HepG2 (cell line): Measurements from ENCODE around the gene MCTS1. TPM values are rescaled to one million over a fixed set of nuclear protein-coding genes. Genes with fewer than 3 reads are reported as not detected.

Experiments used
- ARNT ChIP-seq: fragments of 450-650 bp; IDR thresholded peaks from 2 replicates; pipeline ENCODE4 v1.6.1; 2017
- HNRNPLL ChIP-seq: fragments of 200-400 bp; formaldehyde crosslinking; IDR thresholded peaks from 2 replicates; pipeline ENCODE4 v1.6.1; 2017; ENCODE audit warnings: mild to moderate bottlenecking, low read depth, low read length; ENCODE audit not compliant: poor library complexity, severe bottlenecking
- IRF2 ChIP-seq: IDR thresholded peaks from 2 replicates; pipeline ENCODE4 v1.6.1; 2018; ENCODE audit warnings: missing genetic modification reagents, missing compliant biosample characterization
- IRX3 ChIP-seq: sonication (generic); formaldehyde crosslinking; IDR thresholded peaks from 2 replicates; pipeline ENCODE4 v1.8.1; 2023; ENCODE audit warnings: mild to moderate bottlenecking, low read depth, missing genetic modification reagents, borderline replicate concordance
- JUND ChIP-seq: sonication (generic); formaldehyde crosslinking; IDR thresholded peaks from 2 replicates; pipeline ENCODE4 v1.8.0; 2022; ENCODE audit warnings: mild to moderate bottlenecking, missing genetic modification reagents
- KLF12 ChIP-seq: sonication (generic); formaldehyde crosslinking; IDR thresholded peaks from 2 replicates; pipeline ENCODE4 v1.4.0; 2020; ENCODE audit warnings: missing genetic modification reagents, borderline replicate concordance
- MAF1 ChIP-seq: sonication (generic); formaldehyde crosslinking; IDR thresholded peaks from 2 replicates; pipeline ENCODE4 v1.5.0; 2020; ENCODE audit warnings: missing genetic modification reagents, borderline replicate concordance
- SATB2 ChIP-seq: sonication (generic); formaldehyde crosslinking; IDR thresholded peaks from 2 replicates; pipeline ENCODE4 v1.5.0; 2020; ENCODE audit warnings: missing genetic modification reagents
- TBL1XR1 ChIP-seq: fragments of 150-350 bp; IDR thresholded peaks from 2 replicates; pipeline ENCODE4 v1.6.1; 2014; ENCODE audit warnings: borderline replicate concordance, low read length; ENCODE audit not compliant: partially characterized antibody
- TMF1 ChIP-seq: sonication (generic); formaldehyde crosslinking; IDR thresholded peaks from 2 replicates; pipeline ENCODE4 v1.8.1; 2022; ENCODE audit warnings: low read depth, missing genetic modification reagents
- XBP1 ChIP-seq: sonication (generic); formaldehyde crosslinking; IDR thresholded peaks from 2 replicates; pipeline ENCODE4 v1.5.0; 2020; ENCODE audit warnings: missing genetic modification reagents
- ZFP36L1 ChIP-seq: sonication (generic); formaldehyde crosslinking; IDR thresholded peaks from 2 replicates; pipeline ENCODE4 v1.8.0; 2022; ENCODE audit warnings: mild to moderate bottlenecking, missing genetic modification reagents, moderate library complexity
- ZNF143 ChIP-seq: sonication (generic); formaldehyde crosslinking; IDR thresholded peaks from 2 replicates; pipeline ENCODE4 v1.4.0; 2020; ENCODE audit warnings: missing genetic modification reagents
- ZNF234 ChIP-seq: sonication (generic); formaldehyde crosslinking; conservative IDR thresholded peaks from 2 replicates; pipeline ENCODE4 v1.5.1; 2020; ENCODE audit warnings: mild to moderate bottlenecking, missing genetic modification reagents
- ZNF329 ChIP-seq: sonication (generic); formaldehyde crosslinking; IDR thresholded peaks from 2 replicates; pipeline ENCODE4 v1.9.0; 2021; ENCODE audit warnings: low read depth, mild to moderate bottlenecking, missing genetic modification reagents
- ZNF343 ChIP-seq: sonication (generic); formaldehyde crosslinking; IDR thresholded peaks from 2 replicates; pipeline ENCODE4 v1.4.0; 2020; ENCODE audit warnings: mild to moderate bottlenecking, missing genetic modification reagents
- ZNF383 ChIP-seq: sonication (generic); formaldehyde crosslinking; IDR thresholded peaks from 2 replicates; pipeline ENCODE4 v1.4.0; 2020; ENCODE audit warnings: missing genetic modification reagents, mild to moderate bottlenecking, borderline replicate concordance
- ZNF446 ChIP-seq: sonication (generic); formaldehyde crosslinking; IDR thresholded peaks from 2 replicates; pipeline ENCODE4 v1.5.0; 2020; ENCODE audit warnings: mild to moderate bottlenecking, missing genetic modification reagents
- ZNF564 ChIP-seq: sonication (generic); formaldehyde crosslinking; IDR thresholded peaks from 2 replicates; pipeline ENCODE4 v1.8.1; 2023; ENCODE audit warnings: mild to moderate bottlenecking, missing genetic modification reagents
- ZNF572 ChIP-seq: sonication (generic); formaldehyde crosslinking; IDR thresholded peaks from 2 replicates; pipeline ENCODE4 v1.5.1; 2020; ENCODE audit warnings: mild to moderate bottlenecking, missing genetic modification reagents
- ZNF792 ChIP-seq: IDR thresholded peaks from 2 replicates; pipeline ENCODE4 v1.6.1; 2016
- polyA plus RNA-seq, 8 experiments: library from polyadenylated mRNA; depleted of rRNA in 3 of 8; stranded (reverse) in 7 of 8; unstranded in 1 of 8; fragments of >200 nt; fragmentation: Illumina TruSeq in 4 of 8; extraction: Trizol in 4 of 8; gene quantifications; 2 replicates each; pipeline versions ENCODE4 v1.2.1 to v1.2.3, GENCODE V29; 2011 to 2016; ENCODE audit warnings: low read depth in 4 of 8, missing spikeins in 1 of 8, mixed read lengths in 1 of 8; ENCODE audit not compliant: insufficient read depth in 1 of 8
- total RNA-seq, 5 experiments: library from RNA; depleted of rRNA; stranded (reverse); fragments of >200 nt; fragmentation: Illumina TruSeq; extraction: Trizol; gene quantifications; 2 replicates each; pipeline ENCODE4 v1.2.3, GENCODE V29; 2016; ENCODE audit warnings: low read depth in 1 of 5
- TF ChIP-seq, protein P1 (sequence below): sonication (generic); formaldehyde crosslinking; conservative IDR thresholded peaks from 2 replicates; pipeline ENCODE4 v1.4.0; 2020; ENCODE audit warnings: missing genetic modification reagents
- TF ChIP-seq, protein P2 (sequence below), 2 experiments: fragments of 450-650 bp in 1 of 2; sonication (generic) in 1 of 2; formaldehyde crosslinking; IDR thresholded peaks; 2 replicates each; pipeline versions ENCODE4 v1.5.0 to v1.8.0; 2020 to 2022; ENCODE audit warnings: mild to moderate bottlenecking in 1 of 2, missing genetic modification reagents in 1 of 2
- TF ChIP-seq, protein P3 (sequence below): sonication (generic); formaldehyde crosslinking; IDR thresholded peaks from 2 replicates; pipeline ENCODE4 v1.4.0; 2020; ENCODE audit warnings: missing genetic modification reagents, borderline replicate concordance
- TF ChIP-seq, protein P4 (sequence below): sonication (generic); formaldehyde crosslinking; IDR thresholded peaks from 2 replicates; pipeline ENCODE4 v1.4.0; 2020; ENCODE audit warnings: missing genetic modification reagents
- TF ChIP-seq, protein P5 (sequence below): sonication (generic); IDR thresholded peaks from 2 replicates; pipeline ENCODE4 v1.6.1; 2016; ENCODE audit warnings: low read depth, borderline replicate concordance

The MCTS1 gene
- total and polyA plus RNA-seq, 2 of the 13 experiments (the other 11 are each of a cell fraction or from before 2014, with no cell fraction given), result 30.1 to 59.0 TPM

DNA sequence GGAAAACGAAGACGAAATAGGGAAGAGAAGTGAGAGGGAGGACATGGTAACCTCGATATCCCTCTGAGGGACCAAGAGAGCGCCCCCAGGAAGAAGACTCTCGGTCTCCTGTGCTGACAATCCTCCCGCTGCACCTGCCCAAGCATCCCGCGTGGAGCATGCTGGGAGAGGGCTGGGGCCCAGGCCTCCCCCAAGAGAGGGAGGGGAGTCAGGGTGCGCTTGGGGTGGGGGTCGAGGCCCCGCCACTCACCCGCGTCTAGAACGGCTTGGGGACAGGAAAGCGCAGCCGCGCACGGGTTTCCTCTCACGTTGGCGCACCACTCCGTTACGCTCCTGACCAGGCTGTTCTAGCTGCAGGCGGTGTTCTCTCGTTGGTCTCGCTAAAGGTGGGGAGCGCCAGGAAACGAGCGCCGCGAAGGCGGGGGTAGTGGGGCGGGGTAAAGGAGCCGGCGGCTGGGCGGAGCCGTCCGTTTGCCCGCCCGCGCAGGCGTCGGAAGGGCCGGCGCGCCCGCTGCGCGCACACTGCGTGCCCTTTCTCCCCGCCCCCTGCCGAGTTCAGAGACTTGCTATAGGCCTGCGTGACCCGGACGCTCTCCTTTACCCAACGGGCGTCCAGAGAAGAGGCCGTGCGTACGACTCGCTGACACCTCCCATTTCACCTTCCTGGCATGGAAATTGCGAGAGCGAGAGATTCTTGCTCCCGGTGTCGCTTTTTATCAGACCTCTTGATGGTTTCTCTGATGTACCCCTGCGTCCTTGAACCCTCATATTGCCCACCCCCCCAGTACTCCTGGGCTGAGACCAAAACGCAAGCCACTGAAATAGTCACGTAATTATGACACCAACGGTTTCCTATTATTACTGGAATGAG, 26.0 kb downstream of the MCTS1 start, which contains the start of gene C1GALT1C1 (continued):
- TF ChIP-seq SATB2 (CRISPR knock-in tag) (no peak), ZNF792 (CRISPR knock-in tag) (no peak), ZFP36L1 (CRISPR knock-in tag) (no peak), ARNT (no peak), HNRNPLL (peak; percentile 93), ZNF383 (CRISPR knock-in tag) (no peak), IRX3 (no peak), XBP1 (CRISPR knock-in tag) (no peak), IRF2 (CRISPR knock-in tag) (no peak; the same call in 1 of the 2 replicates), ZNF564 (peak; percentile 54; the same call in 1 of the 2 replicates), TBL1XR1 (no peak), JUND (CRISPR knock-in tag) (no peak), ZNF143 (CRISPR knock-in tag) (peak; percentile 86), ZNF329 (CRISPR knock-in tag) (no peak), MAF1 (CRISPR knock-in tag) (no peak), TMF1 (CRISPR knock-in tag) (no peak), ZNF572 (CRISPR knock-in tag) (no peak), KLF12 (CRISPR knock-in tag) (no peak; the same call in 1 of the 2 replicates), ZNF343 (CRISPR knock-in tag) (0 out of 2 replicates have a peak, but pooled peaks have one; percentile 56), ZNF234 (CRISPR knock-in tag) (no peak), ZNF446 (CRISPR knock-in tag) (no peak)
- TF ChIP-seq, protein P1, sequence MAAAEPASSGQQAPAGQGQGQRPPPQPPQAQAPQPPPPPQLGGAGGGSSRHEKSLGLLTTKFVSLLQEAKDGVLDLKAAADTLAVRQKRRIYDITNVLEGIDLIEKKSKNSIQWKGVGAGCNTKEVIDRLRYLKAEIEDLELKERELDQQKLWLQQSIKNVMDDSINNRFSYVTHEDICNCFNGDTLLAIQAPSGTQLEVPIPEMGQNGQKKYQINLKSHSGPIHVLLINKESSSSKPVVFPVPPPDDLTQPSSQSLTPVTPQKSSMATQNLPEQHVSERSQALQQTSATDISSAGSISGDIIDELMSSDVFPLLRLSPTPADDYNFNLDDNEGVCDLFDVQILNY (CRISPR knock-in tag), result no peak
- TF ChIP-seq, protein P2, sequence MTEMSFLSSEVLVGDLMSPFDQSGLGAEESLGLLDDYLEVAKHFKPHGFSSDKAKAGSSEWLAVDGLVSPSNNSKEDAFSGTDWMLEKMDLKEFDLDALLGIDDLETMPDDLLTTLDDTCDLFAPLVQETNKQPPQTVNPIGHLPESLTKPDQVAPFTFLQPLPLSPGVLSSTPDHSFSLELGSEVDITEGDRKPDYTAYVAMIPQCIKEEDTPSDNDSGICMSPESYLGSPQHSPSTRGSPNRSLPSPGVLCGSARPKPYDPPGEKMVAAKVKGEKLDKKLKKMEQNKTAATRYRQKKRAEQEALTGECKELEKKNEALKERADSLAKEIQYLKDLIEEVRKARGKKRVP (CRISPR knock-in tag; IDR thresholded peaks at IDR 0.05), result no peak
- TF ChIP-seq, protein P3, sequence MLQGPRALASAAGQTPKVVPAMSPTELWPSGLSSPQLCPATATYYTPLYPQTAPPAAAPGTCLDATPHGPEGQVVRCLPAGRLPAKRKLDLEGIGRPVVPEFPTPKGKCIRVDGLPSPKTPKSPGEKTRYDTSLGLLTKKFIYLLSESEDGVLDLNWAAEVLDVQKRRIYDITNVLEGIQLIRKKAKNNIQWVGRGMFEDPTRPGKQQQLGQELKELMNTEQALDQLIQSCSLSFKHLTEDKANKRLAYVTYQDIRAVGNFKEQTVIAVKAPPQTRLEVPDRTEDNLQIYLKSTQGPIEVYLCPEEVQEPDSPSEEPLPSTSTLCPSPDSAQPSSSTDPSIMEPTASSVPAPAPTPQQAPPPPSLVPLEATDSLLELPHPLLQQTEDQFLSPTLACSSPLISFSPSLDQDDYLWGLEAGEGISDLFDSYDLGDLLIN (CRISPR knock-in tag), result no peak
- TF ChIP-seq, protein P4, sequence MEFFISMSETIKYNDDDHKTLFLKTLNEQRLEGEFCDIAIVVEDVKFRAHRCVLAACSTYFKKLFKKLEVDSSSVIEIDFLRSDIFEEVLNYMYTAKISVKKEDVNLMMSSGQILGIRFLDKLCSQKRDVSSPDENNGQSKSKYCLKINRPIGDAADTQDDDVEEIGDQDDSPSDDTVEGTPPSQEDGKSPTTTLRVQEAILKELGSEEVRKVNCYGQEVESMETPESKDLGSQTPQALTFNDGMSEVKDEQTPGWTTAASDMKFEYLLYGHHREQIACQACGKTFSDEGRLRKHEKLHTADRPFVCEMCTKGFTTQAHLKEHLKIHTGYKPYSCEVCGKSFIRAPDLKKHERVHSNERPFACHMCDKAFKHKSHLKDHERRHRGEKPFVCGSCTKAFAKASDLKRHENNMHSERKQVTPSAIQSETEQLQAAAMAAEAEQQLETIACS, result no peak
- TF ChIP-seq, protein P5, sequence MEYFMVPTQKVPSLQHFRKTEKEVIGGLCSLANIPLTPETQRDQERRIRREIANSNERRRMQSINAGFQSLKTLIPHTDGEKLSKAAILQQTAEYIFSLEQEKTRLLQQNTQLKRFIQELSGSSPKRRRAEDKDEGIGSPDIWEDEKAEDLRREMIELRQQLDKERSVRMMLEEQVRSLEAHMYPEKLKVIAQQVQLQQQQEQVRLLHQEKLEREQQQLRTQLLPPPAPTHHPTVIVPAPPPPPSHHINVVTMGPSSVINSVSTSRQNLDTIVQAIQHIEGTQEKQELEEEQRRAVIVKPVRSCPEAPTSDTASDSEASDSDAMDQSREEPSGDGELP, result no peak; the same call in 1 of the 2 replicates
